ENCODE results near the gene LRP1B. TPM values are rescaled to one million over a fixed set of nuclear protein-coding genes. Genes with fewer than 3 reads are reported as not detected.

Gene LRP1B
- polyA plus RNA-seq, 1 donor = 3.7 TPM

DNA sequence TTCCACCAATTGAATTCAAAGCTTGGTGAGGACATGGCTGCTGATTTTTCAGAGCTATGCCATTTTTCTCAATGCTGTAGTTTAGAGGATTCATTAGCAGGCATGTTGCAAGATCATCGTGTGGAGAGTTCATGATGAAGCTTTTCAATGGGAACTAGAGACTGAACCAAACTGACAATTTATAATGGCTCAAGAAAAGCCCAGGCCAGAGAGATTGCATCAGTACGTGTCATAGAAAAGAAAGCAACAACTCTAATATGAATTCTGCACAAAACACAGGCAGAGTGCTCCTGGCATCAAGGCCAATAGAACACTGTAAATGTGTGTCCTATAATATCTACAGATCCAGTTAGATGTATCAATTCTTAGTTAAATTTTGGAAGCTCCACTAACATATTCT, 477.6 kb downstream of the LRP1B start:
- DNase-seq = no peak

DNA sequence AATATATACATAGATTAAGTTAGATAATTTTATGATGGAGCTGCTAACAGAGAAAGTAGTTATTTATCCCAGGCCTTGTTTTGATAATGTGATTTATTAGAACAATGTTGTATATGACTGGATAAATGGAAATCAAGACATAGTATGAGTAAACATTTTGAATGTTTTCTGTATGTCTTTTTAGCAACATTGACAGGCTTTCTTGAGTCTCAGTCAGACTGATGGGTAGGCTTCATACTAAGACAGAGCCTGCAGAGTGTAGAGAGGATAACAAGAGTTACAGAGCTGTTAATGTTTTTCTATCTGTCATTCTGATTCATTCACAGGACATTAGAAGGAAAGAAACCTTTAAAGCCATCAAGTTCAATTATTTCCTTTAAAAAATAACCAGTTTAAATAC, 478.5 kb downstream of the LRP1B start:
- DNase-seq = no peak

DNA sequence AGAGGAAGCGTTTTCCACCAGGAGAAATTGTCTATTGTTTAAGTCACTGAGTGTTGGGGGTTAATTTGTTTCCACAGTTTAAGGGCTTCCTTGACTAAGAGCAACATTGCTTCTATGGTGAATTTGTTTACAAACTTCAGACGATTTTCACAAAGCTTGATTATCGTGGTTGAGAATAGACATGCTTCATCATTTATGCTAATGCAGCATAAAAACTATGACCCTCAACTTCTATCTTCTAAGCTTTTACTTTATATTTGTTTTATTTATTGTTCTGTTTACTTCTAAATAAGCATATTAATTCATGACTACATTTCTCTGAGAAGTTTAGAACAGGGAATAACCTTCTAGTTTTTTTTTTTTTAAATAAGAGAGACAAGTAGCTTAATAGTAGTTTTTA, 483.5 kb downstream of the LRP1B start:
- no peak for DNase-seq

DNA sequence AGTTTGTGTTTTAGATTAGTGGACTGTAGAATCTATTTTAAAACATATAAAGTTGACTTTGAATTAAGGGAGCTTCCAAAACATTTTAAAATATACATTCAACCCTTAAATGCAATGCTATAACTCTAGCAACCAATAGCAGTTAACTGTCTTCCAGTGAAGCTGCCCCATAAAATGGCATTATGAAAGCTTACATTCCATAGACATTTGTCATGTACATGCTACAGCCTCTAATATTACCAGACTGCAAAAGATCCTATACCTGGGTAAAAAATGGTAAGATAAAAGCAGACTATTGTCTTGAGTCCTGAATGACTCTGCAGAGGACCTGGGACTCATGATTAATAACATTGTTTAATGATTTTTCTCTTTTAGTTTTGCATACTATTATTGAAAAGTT, 489.4 kb downstream of the LRP1B start:
- no peak for DNase-seq

DNA sequence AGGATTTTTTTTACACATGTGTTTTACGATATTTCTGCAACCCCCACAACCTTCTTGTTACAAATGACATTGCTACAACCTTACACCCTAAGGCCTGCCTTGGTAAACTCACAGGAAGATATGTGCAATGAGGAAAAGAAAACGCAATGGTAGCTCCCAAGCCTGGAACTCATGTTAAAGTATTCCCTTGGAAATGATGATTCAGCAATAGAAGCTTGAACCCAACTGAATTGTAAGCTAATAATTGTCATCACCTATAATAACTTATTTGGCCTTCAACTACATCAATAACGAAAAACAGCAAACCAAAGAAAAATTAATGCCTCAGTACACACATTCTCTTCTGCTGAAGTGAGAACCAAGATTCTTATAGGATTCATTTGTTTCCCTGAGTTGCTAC, 491.0 kb downstream of the LRP1B start:
- DNase-seq = no peak

DNA sequence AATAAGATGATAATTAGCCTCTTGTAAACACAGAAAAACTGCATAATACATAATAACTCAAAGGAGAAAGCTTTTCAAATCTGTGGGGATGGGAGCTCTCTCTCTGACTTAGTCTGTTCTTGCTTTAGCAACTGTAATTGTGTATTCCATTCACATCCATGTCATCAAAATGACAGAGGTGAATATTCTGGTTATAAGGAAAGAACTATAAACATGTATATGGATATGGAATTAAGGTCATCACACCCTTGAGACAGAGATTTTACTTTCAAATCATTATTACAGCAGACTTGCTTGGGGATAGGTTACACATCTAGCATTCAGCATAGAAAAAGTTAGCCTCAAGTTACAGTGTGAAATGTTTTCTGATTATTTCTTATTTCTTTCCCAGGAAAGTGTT, 497.7 kb downstream of the LRP1B start:
- DNase-seq = no peak

DNA sequence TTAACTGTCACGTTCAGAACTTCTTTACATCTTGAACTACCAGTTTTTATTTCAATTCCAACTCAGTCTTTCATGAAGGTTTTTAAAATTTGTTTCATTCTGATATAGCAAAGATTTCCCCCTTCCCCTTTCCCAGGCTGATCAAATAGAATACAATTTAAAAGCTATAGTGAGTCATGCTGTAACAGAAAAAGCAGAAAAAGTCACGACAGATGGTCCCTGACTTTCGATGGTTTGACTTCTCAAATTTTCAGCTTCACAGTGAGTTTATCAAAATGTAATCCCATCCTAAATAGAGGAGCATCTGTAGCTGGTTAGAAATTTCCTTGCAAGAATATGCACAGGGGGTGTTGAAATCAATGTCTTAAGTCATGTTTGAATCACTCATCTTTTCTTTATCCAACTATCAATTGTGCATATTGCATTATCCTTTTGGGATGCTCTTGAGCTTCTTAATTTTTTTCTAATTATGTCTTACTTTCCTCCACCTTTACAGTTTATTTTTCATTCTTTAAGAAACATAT, 500.3 kb downstream of the LRP1B start:
- DNase-seq = no peak

DNA sequence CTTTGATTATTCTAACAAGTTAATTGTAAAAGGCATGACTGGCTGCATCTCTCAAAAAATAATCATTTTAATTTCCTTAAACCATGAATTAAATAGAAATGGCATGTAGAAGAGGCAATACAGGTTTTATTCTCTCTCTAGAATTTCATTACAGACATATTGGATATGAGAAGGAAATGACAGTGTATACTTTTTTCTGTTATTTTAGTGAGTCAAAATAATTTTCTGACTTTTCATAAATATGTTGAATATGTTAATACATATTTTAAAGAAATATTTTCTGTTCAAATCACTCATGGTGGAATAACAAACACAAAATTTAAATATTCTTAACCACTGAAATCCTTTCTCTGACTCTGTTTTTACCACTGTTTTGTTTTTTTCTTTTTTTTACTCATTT, 510.4 kb downstream of the LRP1B start:
- no peak for DNase-seq

DNA sequence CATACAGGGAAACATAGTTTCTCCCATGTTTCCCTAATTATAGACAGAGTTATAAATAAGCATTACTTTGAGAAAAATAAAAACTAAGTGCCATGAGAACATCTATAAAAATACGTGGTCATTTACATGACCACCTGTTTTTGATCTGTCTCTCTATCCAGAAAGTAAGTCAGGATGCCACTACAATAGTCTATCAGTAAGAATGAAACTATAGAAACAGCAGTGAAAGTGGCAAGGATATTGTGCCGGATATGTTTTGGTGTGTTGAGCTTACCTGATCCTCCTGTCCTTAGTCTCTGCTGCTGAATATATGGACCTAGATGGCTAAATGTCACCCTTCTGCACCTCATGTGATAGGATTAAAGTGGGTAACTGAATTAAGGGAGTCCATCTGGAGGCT, 512.4 kb downstream of the LRP1B start:
- no peak for DNase-seq

DNA sequence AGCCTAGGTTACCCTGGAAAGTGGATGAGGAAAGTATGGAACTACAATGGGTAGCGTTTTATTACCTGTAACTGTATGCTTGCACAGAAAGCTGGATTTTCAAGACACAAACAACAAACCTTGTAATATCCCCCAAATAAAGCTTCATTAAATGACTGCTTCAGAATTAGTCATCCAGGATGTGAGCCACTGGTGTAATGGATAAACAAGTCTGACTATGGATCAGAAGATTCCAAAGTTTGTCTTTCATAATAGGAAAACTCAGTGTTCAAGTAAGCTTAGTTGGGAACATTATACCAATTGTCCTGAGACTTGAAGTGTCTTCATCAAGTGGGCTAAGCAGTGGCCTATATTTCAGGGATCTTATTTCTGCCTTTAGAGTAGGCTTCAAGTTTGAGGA, 518.8 kb downstream of the LRP1B start:
- no peak for DNase-seq

DNA sequence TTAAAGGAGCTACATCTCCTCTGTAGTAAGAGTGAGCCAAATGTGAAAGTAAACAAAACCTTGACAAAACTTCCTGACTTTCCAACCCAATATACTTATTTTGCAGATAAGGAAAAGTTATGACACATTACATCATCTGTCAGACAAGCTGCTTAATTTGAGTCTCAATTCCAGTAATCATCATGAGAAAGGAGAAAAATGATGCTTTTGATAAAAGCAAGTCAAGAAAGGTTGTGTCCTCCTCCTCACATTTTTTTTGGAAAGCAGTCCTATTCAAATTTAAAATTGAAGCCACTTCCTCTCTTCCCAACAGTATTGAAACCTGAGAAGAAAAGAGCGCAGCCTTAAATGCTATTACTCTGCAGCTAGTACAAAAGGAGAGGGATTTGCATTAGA, 519.6 kb downstream of the LRP1B start:
- peak; percentile 13 for DNase-seq

DNA sequence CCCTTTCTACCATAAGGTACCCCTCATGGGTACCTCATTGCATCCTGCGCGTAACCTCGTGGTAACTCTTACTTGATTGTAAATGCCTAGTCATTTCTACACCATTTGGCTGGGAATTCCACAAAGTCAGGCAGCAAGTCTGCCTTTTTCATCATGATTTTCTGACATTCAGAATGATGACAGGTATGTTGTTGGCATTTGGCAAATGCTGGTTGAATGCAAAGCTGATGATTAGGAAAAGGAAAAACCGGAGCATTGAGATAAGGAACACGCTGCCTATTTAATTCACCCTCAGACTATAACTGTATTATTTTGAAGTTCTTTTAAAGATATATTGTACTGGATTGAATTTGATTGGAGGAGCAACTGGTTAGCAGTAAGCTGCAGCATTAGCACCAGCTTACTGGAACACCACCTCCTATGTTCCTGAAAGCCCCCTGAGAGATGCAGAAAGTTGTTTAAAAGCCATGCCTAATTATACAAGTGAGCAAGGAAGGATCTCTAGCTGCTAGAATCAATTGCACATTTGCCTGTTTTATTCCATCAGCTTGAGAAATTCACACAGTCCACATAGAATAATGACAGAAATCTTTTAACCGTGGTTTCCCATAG, 520.1 kb downstream of the LRP1B start:
- DNase-seq = no peak

DNA sequence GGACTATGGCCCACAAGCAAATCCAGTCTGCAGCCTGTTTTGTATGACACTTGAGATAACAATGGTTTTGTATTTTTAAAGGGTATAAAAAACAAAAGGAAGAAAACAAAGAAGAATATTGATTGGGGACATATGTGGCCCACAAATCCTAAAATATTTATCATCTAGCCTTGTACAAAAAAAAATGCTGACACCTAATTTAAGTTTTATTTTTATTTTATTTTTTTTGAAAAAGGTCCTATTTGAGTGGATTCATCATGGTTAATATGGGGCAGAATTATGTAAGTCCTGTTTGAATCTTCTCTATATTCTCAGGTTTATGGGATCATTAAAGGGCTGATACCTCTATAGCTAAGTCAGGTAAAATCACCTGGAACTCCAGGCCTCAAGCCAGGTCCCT, 525.7 kb downstream of the LRP1B start:
- no peak for DNase-seq

DNA sequence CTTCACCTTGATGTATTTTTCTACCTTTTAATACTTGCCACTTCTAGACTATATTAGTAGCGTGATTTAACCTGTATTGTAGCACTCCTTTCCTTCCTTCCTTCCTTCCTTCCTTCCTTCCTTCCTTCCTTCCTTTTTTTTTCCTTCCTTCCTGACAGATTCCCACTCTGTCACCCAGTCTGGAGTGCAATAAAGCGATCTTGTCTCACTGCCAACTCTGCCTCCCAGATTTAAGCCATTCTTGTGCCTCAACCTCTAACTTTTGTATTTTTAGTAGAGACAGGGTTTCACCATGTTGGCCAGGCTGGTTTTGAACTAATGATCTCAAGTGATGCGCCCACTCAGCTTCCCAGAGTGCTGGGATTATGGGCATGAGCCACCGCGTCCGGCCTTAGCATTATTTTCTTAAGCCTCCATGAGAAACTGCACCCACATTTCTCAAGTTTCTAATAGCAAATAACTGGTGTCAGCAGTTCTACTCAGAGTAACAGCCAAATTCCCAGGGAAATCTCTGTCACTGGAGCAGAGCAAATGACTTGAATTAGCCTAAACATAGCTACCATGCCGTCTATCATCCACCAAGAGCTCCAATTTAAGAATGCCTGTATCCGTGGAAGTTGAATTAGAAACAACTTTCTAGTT, 529.2 kb downstream of the LRP1B start:
- no peak for DNase-seq

DNA sequence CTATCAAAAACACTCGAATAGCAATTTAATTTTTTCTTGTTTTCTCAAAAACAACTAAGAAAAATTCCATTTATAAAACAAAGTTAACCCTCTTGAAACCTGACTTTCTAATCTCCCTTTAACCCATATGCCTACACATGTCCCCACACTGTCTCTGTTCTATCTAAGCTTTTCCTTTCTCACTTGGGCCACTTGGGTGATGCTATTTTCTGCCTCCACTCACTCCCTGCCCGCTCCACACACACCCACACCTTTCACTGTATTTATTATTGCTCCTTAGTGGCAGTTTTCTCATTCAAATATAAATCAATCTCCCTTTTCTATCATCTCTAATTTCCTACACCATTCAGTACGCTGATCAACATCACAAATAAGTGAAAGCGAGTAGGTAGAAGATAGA, 531.1 kb downstream of the LRP1B start:
- no peak for DNase-seq

DNA sequence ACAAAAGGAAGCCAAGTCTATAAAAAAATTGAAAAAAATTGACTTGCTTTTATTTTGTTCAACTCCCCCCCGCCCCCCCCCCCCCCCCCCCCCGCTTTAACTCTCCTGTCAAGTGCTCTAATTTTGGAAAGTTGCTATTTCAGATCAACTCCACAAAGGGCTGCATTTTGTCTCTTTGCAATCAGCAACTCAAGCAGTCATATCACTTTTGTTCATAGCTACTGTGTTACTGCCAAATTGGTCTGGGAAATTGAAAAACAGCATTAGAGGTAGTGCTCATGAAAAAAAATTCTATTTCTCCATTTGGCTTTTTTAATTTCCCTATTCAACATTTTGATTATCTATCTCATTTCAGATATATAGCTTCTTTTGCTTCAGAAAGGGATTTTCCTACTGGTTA, 531.8 kb downstream of the LRP1B start:
- DNase-seq = no peak

DNA sequence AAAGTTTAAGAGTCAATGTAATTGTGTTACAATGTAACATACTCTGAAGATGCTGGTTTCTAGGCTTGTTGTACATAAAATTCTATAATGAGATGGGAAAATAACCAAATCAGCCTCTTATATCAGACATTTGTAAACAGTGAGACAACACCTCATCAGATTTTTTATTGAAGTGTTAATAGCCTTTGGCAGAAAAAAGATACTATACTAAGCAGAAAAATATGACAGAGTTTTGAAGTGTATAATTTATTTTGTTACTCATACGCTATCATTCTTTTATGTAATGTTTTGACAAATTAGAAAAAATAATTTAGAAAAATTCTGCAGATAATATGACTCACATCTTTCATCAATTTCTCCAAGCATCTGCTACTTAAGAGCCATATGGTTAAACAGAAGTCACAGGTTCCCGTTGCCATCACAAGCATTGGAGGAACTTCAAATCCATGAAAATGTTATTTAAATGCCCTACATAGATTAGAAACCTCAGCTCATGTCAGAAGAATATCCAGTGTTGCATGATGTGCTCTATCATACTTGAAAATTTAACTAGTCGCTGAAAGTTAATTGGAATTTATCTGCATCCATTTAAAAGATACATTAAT, 535.4 kb downstream of the LRP1B start:
- no peak for DNase-seq

DNA sequence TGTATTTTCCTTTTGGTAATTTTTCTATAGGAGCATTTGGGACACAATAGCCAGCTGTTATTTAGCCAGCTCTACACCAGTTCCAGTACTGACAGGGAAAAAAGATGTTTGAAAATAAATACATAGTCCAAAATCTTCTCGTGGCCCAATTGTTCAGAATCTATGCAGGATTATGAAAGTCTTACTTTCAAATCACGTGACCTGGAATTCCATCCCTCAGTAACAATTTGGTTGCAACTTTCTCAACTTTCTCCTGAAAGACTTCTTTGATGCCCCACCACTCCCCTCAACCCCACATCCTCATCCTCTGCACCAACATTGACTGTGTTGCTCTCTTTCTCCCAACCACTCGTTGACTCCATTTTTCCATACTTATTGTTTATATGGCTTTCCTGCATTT, 539.0 kb downstream of the LRP1B start:
- no peak for DNase-seq

DNA sequence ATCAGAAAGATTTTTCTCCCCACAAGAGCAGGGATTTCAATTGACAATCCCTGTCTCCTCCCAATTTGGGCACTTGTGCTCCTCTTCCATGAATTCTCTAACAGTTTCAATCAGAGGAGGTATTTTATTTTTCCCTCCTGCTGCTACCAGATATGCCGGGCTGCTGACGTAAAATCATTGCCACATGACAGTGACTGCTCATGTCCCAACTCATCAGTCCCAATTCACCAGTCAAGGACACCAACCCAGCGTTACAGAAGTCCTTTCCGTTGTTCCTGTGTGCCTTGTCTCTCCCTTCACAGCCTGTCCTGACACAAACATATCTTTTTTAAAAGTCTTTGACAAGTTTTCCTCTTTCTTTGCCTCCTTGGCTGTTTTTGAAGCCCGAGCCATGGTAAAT, 540.2 kb downstream of the LRP1B start:
- no peak for DNase-seq

DNA sequence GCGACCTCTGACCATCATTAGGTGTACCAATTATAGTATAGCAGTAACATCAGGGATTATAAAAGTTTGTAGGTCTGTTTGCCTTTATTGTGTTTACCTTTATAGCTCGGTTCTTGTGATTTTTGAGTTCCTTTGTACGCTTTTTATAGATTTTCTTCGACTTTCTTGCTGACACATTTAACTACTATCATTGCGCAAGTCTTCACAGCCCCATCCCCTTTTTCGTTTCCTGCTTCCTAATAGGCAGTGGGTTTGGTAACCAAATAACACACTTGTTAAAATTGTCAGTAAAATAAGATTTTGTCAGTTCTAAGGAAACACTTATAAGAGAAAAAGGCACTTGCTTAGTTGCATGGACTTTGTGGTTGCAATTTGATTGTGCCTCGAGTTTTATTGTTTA, 541.5 kb downstream of the LRP1B start:
- DNase-seq = no peak

DNA sequence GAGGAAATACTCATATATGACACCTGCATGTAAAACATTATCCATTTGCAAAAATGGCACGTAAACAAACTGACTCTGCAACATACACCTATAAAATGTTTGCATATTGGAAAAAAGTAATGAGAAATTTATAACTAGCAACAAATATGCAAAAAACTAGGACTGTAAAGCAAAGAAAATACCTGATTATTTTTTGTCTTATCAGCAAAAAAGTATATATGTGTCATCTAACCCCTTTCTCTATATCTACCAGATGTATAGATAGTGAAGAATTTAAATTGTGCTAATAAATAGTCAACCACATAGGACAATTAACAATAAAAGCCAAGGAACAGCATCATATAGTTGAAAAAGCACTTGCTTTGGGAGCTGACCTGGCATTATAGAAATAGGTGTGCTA, 543.8 kb downstream of the LRP1B start:
- no peak for DNase-seq

DNA sequence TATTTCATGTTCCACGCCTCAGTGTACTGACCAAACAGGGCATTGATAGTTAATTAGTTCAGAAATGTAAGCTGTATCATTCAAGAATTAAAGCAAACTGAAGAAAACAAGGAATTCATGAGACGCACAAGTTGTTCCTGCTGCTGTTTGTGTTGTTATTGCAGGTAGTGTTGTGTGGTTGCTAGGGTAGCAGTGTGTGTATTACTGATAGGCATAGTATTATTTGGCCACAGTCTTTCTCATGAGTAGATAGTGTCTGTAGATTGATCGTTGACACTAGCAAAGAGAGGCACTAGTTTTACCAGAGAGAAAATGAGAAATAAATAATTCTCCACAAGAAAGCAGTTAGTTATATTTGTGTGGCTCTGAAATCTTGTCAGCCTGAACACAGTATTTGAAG, 548.6 kb downstream of the LRP1B start:
- no peak for DNase-seq

DNA sequence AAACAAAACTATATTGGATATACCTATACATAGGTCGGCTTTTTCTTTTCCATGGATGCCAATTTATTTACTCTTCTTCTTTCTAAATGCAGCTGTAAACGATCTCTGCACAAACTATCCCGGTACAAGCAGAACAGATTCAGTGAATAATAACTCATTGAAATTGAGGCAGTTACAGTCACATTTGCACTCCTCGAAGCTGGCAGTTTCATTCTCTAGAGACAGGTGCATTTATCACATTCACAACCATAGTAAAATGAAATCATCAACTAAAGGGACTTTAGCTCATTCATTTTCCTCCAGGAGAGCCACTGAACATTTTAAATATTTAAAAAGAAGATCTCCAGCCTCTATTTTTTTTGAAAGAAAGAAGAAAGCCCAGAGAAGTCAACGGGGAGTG, 551.7 kb downstream of the LRP1B start:
- no peak for DNase-seq

DNA sequence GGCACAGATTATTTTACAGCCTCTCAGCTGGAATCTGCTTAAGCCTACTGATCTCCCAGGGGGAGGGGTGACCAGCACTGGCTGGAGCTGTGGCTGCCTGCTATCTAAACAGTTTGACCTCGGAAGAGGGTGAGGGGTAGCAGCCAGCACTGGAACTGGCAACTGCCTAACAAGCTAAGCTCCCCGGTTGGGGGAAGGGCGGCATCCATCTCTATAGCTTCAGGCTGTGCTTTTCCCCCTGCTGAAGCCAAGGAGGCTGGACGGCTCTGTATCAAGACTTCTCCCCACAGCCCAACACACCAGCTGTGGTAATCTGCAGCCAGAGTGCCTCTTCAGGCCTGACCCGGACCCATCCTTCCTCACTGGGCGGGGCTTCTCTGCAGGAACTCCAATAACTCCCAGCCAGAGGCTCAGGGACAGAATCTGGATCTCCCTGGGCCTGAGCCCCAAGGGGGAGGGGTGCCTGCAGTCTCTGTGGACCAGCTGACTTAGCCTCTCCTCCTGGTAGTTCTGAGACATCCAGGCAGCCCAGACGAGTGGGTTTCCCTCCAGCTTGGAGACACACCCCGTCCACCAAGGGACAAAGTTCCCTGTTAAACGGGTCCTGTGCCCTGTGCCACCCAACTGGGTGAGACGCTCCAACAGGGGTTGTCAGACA, 560.2 kb downstream of the LRP1B start:
- no peak for DNase-seq

Measured in hindlimb muscle (tissue), 1 donor.